BJ (cell line): ENCODE results near the gene HOXB3. TPM values are rescaled to one million over a fixed set of nuclear protein-coding genes. Genes with fewer than 3 reads are reported as not detected.

Source experiments
- CTCF ChIA-PET: fragments of 350-600 bp; formaldehyde crosslinking; extraction: SDS; loops from one replicate; lab custom pipeline; 2021; ENCODE audit warnings: antibody characterized with exemption, inconsistent platforms; lab: Yijun Ruan, JAX
- POLR2A ChIA-PET: fragments of 300-600 bp; sonication (Branson Sonifier 250); formaldehyde crosslinking; extraction: SDS; loops from one replicate; lab custom pipeline; 2021; ENCODE audit warnings: antibody characterized with exemption; lab: Charles Lee
- DNase-seq: peaks from one replicate; pipeline ENCODE4 v3.0.0-alpha.2; 2011; ENCODE audit warnings: low read depth
- H3K27me3 ChIP-seq: 2 replicates; pipeline ENCODE4 v1.6.0; 2011; ENCODE audit warnings: low read length; ENCODE audit not compliant: control insufficient read depth, insufficient read depth
- H3K36me3 ChIP-seq: 2 replicates; pipeline ENCODE4 v1.5.1; 2011; ENCODE audit warnings: low read length; ENCODE audit not compliant: control insufficient read depth, insufficient read depth
- H3K4me3 ChIP-seq: 2 replicates; pipeline ENCODE4 v1.5.1; 2011; ENCODE audit warnings: low read depth, mild to moderate bottlenecking, control low read depth, low read length
- polyA plus RNA-seq: library from polyadenylated mRNA; depleted of rRNA; stranded (reverse); fragments of >200 nt; gene quantifications from 2 replicates; pipeline ENCODE4 v1.2.3, GENCODE V29; 2011
- TF ChIP-seq, protein P1 (sequence below): IDR thresholded peaks from 2 replicates; pipeline ENCODE4 v1.5.1; 2011; ENCODE audit warnings: low read depth, mild to moderate bottlenecking, control low read depth, inconsistent platforms, low read length, moderate library complexity; ENCODE audit not compliant: insufficient read depth

The HOXB3 gene
- polyA plus RNA-seq, 1 experiment = not detected

DNA sequence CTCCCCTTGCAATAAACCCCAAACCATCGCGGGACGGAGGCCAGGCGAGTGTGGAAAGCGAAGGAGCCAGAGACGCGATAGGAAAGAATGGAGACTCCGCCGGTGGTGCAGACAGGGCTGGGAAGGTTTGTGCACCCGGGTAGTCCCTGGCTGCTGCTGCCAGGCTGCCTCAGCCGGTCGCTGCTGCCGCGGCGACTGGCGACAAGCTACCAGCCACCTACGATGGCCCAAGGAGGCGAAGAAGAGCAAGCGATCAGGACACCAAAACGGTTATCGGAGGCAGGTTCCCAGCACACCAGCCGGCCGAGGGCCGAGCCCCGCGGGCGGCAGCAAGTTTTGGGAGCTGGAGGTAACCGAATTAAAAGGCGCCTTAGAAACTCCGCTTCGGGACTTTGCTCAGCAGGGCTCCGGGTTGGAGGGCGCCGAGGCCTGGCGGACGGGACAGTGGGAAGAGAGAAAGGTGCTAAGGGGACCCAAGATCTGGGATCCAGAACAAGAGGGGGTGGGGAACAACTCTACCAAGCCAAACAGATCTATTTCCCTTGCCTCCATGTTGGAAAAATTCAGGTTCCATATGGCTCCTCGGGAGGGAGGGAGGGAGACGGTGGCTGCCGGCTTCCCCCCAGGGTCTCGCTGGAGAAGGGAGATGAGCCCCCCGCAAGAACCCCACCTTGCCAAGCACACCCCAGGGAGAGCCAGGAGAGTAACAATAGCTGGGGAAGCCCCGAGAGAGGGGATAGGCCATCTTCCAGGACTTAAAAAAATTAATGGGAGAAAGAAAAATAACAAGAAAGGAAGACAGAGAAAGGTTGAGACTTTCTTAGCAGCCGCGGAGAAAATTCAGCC is 35.4 kb downstream of the HOXB3 start:
- CTCF ChIA-PET = interaction anchor here (0.6 kb wide), 1 partner anchor 64 kb away, joined by 3 read pairs; no protein-coding TSS in a partner anchor
- Histone ChIP-seq H3K36me3 (no peaks in the 10 kb centered on the region), H3K4me3 (no peak overlapping the region), H3K27me3 (peaks cover 34% of the 10 kb centered on the region)
- DNase-seq = no peak
- TF ChIP-seq, protein P1, sequence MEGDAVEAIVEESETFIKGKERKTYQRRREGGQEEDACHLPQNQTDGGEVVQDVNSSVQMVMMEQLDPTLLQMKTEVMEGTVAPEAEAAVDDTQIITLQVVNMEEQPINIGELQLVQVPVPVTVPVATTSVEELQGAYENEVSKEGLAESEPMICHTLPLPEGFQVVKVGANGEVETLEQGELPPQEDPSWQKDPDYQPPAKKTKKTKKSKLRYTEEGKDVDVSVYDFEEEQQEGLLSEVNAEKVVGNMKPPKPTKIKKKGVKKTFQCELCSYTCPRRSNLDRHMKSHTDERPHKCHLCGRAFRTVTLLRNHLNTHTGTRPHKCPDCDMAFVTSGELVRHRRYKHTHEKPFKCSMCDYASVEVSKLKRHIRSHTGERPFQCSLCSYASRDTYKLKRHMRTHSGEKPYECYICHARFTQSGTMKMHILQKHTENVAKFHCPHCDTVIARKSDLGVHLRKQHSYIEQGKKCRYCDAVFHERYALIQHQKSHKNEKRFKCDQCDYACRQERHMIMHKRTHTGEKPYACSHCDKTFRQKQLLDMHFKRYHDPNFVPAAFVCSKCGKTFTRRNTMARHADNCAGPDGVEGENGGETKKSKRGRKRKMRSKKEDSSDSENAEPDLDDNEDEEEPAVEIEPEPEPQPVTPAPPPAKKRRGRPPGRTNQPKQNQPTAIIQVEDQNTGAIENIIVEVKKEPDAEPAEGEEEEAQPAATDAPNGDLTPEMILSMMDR = no peak
- POLR2A ChIA-PET = no interaction called here

DNA sequence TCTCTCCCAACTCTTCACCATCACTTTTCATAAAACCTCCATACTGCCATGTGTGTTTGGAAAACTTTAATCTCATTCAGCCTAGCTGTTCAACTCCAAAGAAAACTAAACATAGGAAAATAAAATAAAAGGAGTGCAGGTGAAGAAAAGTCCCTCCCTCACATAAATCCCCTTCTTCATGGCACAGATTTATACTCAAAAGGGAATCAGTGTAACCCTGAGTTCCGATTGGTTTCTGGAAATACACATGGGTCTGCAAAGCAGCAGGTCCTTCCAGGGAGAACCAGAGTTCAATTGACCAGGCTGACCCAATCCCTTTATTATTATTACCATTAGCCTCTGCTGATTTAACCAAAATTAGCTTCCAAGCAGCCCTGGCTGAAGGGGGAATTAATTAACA is 36.2 kb downstream of the HOXB3 start:
- CTCF ChIA-PET = interaction anchor here (0.6 kb wide), 2 partner anchors 15 to 68 kb away, joined by 3 read pairs; no protein-coding TSS in a partner anchor
- TF ChIP-seq, protein P1 = no peak

DNA sequence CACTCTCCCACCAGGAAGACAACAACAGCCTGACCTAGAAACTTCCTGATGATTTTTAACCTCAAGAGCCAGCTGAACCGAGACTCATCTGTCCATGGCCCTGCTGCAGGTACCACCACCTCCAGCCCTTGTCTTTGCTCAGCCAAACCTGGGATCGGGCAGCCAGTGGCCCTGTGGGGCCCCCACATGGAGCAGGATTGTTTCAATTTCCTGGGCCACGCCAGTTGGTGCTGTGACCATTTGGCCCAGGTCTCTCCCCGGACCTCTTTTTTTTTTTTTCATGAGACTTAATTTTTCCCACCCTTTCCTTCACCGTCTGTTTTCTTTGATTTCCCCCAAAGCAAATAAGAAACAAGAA is 36.9 kb downstream of the HOXB3 start:
- no peak for DNase-seq
- Histone ChIP-seq H3K36me3 (no peaks in the 10 kb centered on the region), H3K4me3 (no peak overlapping the region), H3K27me3 (peaks cover 30% of the 10 kb centered on the region)
- CTCF ChIA-PET = interaction anchor here (0.6 kb wide), 1 partner anchor 15 kb away, joined by 3 read pairs; no protein-coding TSS in a partner anchor
- TF ChIP-seq, protein P1 = no peak
- POLR2A ChIA-PET = no interaction called here

More for the DNA sequence above, 36.2 kb downstream of the HOXB3 start:
- Histone ChIP-seq H3K36me3 (no peaks in the 10 kb centered on the region), H3K27me3 (peaks cover 32% of the 10 kb centered on the region), H3K4me3 (no peak overlapping the region)
- POLR2A ChIA-PET = no interaction called here
- no peak for DNase-seq

DNA sequence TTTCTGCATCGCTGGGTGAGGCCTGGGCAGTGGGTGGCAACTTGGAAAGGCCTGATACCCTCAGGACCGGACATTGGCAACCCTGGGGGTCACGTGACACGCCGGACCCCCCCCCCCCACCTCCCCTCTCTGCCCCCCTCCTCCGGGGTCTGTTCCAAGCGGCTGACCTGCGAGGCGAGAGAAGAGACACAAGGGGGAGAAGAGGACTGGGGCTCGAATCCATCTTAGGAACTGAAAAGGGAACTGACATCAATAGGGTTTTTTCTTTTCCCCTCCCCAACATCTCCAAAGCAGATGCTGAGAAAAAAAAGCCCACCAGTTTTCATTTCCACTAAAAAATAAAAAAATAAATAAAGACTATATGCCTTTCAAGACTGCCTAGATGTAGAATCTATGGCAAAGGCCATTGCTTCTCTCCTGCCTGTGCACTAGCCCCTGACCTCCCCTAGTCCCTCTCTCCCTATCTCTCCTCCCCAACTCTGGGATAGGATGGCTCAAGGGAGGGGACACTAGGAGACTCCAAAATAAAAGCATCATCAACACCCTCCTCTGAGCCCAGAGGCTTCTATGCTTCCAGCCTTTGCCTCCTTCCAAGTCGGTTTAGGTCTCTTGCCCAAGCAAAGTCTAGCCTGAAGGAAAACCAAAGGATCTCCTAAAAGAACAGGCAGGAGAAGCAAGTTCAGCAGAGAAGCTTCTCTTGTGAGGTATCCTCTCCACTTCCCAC is 37.4 kb downstream of the HOXB3 start:
- no peak for DNase-seq
- H3K36me3 ChIP-seq = no peaks in the 10 kb centered on the region
- CTCF ChIA-PET = no interaction called here
- POLR2A ChIA-PET = no interaction called here
- peaks cover 29% of the 10 kb centered on the region for H3K27me3 ChIP-seq
- no peak overlapping the region for H3K4me3 ChIP-seq
- TF ChIP-seq, protein P1 = no peak
